ENCODE results near the gene TUBGCP3.

TUBGCP3 gene

DNA sequence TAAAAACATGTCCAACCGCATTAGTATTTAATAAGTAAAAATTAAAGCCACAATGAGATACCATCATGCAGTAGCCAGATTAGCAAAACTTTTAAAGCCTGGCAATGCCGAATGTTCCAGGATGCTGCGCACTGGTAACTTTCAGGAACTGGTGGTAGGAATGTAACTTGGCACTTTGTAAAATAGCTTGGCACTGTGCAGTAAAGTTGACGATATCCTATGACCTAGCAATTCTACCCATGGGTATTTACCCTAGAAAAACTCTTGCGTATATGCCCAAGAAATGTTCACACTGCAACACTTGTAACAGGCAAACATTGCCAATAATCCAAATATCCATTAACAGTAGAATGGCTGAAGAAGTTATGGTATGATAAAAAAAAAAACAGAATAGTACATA is 114.1 kb downstream of the TUBGCP3 start:
- DNase-seq = no peak

DNA sequence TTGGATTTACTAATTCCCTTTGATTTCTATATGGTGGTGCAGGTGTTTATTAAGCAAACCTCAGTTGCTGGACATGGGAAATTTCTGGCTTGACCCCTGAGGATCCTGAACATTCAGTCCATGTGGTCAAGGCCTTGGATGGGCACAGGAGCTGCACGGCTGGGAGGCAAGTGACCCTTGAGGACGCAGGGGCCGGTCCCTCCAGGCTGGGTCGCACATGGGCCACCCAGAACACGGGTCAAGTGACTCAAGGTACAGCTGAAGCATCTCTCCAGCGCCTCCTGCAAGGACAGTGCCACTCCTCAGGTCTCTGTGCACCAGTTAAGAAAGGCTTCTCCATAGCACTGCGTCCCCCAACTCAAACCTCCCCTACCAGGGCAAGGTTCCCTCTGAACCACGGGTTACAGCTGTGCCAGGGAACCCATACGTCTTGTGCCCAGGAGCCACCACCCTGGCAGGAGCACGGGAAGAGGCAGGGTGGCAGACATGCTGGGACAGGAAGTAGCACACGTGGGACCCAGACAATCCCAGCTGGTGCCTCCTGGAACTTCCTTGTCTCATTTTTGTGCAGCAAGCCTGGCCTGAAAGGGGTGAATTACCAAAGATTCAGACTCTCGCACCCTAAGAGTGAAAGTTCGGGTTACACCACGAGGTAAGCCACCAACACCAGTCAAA is 118.7 kb downstream of the TUBGCP3 start:
- no peak for DNase-seq

DNA sequence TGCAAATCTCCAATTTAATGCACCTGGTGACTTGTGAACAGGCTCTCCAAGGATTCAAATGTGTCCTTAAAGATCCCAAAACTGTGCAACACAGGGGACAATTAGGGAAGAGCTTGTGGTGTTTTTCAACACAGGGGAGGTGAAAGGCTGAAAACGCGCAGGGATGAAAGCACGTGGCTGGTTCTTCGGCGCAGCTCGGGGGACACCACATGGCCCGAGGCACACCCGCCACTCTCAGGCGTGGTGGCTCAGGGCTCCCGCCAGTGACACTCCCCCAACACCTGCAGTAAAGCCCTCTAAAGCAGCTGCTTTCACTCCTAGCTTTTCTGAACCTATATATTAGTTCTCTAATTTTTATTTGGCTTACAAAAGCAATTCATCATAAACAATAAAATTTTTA is 119.9 kb downstream of the TUBGCP3 start:
- DNase-seq = no peak

DNA sequence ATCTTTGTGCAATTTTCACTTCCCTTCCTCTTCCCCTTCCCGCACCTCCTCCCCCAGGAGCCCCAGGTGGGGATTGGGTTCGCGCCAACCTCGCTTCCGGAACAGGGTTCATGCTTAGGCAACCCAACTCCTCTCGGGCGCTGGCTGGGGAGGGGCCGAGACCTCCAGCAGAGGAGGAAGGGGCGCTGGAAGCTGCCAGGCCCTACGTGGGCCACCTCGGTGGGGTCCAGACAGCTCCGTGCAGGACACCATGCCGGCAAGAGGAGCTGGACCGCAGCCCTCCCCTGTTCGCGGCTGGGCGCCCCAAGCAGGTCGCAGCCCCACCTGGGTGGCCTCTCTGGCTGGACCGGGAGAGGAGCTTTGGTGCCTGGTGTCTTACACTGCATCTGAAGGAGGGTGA is 120.7 kb downstream of the TUBGCP3 start:
- DNase-seq = no peak

DNA sequence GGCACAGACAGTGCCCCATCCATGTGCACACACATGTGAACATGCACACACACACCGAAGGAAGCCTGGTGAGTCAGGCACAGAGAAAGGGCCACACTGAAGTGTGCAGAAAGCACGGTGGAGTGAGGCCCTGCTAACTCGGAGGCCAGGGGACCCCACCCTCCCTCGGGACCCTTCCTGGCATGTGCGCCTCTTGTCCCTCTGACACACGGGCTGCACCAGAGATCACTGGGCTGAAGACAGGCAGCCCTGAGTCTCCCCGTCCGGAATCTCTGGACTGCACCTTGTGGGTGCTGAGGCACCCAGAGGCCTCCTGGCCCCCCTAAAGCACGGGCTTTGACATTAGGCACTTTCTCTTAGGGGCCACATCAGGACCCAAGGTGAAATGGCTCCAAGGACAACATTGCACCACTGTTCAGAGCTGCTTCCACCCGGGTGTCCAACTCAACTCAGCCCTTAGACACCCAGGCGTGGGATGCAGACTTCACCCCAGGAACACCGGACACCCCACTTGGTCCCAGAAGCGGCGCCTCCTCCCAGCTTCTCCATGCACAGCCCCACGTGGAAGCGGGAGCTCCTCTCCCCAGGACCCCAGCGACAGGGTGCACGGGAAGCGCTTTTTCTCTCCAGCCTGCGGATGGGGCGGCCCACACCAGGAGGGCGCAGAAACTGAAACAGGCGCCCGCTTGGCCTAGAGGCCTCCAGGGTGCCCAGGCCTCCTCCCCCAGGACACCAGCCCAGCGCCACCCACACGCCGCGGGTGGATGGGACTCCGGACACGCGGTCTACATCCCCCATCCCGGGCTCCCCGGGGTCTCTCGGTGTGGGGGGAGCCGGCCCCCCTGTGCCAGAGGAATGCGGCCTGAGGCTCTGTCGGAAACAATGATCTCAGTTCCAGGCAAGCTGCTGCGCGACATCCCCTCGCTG is 121.6 kb downstream of the TUBGCP3 start:
- no peak for DNase-seq

DNA sequence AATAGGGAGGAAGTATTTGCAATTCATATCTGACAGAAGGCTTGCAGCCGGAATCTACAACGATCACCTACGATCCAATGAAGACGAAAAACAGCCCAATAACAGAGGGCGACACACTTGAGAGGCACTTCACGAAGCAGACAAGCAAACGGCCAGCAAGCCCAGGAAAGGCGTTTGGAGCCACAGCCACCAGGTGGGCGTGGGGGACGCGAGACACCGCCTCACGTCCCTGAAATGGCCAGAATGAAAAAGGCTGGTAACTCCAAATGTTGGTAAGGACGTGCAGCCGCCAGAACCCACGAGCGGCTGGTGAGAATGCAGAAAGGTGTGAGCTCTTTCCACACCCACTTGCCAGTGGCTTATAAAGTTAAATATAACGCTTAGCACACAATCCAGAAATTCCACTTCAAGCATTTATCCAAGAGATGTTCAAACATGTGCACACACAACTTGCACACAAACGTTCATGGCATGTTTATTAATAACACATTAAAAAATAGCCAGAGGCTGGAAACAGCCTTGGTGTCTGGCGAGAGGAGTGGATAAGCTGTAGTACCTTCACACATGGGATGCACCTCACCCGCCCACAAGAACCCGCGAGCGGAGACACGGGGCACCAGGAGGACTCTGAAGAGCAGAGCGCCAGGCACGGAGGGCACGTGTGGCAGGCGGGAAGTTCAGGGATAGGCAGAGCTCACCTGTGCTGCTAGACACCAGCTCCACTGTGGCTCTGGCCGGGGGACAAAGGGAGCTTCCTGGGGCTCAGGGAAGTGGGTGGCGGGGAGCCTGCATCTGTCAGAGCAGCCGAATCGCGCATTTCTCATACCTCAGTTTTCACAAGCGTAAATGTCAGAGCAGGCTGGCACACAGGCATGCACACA is 122.5 kb downstream of the TUBGCP3 start:
- DNase-seq = no peak

DNA sequence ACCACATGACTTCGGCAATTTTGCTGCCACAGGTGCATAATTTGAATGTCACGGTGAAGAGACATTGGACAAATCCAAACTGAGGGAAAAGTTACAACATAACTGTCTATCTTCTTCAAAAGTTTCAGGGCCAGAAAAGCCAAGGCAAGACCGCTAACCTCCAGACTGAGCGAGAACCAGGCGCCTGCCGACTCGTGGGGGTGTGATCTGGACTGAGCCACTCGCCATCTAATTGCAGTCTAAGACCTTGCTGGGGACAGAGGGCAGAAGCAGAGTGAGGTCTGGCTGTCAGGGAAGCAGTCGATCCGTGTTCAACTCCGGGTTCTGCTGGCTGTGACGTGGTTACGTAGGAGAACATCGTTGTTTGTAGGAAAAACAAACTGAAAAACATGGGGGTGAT is 123.2 kb downstream of the TUBGCP3 start:
- DNase-seq = no peak

DNA sequence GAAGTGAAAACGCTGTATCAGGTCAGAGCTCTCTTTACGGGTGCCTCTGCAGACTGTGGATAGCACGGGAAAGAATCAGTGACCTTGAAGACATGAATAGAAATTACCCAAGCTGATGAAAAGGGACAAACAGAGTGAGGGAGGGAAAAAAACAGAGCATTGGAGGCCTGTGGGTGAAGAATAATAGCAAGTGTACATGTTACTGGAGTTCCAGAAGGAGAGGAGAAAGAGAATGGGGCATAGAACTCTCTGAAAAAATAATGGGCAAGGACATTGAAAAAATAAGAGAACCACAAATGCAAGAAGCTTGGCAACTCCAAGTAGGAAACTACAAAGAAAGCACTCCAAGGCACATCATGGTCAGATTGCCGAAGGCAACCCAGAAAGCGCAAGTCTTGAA is 125.5 kb downstream of the TUBGCP3 start:
- DNase-seq = no peak

DNA sequence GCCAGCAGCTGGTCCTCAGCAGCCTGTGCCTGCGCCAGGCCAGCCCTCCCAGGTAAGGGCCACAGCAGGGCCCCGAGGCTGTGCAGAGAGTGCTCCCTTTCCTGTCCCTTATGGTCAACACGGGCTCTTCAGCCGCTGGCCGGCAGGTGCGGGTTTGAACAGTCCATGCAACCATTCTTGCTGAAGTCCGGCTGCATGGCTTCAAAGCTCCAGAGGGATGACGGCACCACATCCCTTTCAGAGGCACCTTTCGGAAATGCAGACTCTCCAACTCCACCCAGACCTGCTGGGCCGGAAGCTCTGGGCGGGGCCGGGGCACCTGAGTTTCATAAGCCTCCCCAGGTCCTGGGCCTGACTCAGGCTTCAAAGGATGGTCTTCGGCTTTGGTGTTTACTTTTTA is 130.5 kb downstream of the TUBGCP3 start:
- peak; percentile 32 for DNase-seq

DNA sequence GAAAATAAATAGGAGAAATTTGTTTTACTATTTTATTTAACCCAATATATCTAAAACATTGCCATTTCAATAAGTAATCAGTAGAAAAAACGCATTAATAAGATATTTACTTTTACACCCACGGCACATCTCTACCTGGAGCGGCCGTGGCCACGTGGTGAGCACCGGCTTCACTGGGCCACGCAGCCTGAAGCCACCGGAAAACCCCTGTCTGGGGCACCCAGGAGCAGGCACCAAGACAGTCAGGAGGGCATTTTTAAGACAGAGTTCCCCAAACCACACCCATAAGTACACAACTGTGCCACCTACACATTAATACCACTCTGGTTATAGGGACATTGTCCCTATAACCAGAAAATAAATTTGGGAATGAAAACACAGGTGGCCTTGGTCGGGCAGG is 130.9 kb downstream of the TUBGCP3 start:
- no peak for DNase-seq

DNA sequence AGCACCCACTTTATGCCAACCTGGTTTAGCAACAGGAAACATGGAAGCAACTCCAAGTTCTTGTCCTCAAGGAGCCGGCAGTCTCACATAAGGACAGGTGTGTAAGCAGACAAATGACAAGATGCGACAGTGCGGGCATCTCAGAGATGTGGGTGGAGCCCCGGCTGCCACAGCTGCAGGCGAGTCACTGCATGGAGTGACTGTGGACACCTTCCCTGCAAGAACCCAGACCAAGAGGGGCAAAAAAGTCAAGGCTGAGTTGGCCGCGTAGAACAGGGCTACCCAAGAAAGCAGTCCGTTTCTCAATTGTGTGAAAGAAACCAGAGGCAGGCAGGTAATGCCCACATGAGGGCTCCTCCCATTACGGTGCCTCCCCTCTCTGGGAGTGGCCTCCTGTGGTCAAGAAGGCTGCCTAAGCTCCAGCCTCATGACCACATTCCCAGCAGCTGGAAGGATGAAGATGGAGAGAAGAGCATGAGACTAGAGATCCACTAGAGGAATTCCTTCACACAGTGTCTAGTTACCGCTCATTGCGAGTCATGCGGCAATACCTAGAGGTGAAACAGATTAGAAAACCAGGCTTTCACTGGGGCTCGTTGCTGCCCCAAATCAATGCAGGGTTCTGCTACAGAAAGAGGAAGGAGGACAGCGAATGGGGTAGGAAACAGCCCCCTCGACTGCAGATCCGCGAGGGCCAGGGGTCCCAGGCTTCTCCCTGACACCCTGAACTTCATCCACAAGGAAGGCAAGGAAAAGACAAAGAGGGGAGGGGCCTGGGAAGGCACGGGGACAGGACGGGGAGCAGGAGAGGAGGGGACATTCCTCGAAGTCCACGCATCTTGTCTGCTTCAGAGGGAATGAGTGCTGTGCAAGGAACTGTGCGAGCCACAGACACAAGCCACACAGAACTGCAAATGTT is 131.6 kb downstream of the TUBGCP3 start:
- DNase-seq = no peak

DNA sequence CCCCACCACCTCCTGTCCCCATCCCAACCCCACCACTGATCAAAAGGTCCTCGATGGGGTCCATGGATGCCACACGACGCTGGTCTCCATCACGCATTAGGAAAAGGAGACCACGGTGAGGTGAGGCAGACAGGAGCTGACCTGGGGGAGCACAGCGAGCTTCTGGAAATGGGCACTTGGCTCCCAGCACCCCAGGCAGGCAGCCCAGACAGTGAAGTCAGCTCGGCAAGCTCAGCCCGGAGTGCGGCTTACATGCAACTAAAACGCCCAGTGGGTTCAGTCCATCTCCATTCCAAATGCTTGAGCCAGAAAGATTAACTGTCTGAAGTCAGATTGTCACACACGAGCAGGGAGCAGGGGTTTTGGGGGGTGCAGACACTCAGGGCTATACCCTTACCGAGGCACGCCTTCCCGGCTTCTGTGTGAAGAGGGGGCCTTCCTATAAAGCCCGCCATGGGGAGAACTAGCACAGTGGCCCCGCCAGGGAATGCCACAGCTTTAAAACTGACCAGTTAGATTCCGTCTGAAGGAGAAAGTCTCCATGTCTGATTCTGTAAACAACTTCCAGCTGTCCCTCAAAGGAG is 132.4 kb downstream of the TUBGCP3 start:
- DNase-seq = no peak

DNA sequence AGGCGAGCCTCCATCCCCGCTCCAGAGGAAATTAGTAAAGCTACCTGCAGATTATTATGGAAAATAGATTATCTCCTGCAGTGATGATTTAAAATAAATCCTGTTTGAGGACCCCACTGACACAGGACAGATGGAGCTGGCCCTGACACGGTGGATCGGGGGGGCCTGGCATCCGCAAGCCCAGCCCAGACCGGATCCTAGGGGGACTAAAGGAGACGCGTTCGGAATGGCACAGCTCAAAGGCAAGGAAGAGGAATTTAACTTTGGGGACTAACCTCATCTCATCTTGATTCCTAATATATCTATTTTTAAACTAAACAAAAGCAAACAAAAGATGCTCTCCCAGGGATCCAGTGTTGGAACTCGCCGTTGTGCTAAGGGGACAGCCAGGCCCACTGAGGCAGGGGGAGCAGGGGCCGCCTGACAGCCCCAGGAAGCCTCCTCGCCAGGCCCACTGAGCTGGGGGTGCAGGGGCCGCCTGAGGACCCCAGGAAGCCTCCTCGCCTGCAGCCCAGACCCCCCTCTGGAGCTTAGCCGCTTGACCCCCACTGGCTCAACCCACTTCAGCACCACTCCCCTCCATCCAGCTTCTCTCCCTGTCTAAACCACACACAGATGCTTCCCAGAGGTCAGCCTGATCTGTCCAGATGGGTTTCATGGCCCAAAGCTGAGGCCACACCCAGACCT is 133.2 kb downstream of the TUBGCP3 start:
- no peak for DNase-seq

DNA sequence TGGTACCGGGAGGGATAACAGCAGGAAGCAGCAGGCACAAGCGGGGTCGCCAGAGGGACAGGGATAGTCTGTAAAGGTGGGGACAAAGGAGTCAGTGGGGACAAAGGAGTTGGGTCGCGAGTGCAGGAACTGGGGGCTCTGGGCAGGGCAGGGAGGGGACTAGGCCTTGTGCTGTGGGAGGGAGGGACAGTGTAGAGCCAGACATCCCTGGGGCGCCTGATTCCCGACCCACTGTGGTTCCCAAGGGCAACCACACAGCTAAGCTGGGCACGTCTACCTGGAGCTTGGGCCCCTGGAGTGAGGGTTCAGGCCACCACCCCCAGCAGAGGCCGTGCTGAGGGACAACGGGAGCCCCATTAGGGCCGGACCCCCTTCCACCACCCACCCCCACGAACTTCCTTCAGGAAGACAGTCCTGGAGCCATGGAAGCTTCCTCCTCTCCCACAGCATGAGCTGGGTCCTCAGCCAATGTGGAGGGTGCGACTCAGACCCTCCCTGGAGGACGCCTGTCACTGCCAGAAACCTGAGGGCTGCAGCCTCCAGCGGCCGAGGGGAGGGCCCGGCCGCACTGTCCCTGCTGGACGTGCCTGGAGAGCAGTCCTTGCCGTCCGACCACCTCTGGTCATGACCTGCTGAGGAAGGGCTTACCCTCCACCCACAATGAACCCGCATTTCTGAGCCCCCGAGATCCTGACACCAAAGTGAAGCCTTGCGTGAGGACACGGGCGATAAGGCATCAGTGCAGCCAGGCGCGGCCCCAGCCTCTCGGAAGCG is 133.9 kb downstream of the TUBGCP3 start:
- no peak for DNase-seq

DNA sequence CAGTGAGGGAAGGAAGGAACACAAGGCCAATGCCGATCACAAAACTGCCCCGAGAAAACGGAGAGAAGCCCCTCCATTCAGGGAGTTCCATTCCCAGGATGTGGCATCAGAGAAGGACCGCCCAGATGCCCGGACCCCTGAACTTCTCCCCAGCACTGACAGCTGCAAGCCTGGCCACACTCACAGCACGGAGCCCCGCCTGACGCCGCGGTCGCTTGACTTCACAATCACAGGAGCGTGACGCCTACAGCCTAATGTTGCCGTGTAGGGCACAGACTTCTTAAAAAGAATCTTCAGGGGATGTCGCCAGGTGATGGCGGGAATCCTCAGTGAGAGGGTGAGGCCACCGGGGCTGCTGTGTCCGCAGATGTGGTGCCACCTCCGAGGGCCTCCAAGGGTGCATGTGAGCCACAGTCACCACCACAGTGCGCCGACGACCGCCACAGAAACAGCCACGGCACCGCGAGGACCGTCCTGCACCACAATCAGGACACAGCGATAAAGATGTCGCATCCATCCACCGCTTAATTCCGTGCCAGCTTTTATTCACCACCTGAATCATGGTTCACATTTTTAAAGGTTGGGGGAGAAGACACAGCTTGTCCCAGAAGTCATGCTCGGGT is 134.6 kb downstream of the TUBGCP3 start:
- DNase-seq = no peak

DNA sequence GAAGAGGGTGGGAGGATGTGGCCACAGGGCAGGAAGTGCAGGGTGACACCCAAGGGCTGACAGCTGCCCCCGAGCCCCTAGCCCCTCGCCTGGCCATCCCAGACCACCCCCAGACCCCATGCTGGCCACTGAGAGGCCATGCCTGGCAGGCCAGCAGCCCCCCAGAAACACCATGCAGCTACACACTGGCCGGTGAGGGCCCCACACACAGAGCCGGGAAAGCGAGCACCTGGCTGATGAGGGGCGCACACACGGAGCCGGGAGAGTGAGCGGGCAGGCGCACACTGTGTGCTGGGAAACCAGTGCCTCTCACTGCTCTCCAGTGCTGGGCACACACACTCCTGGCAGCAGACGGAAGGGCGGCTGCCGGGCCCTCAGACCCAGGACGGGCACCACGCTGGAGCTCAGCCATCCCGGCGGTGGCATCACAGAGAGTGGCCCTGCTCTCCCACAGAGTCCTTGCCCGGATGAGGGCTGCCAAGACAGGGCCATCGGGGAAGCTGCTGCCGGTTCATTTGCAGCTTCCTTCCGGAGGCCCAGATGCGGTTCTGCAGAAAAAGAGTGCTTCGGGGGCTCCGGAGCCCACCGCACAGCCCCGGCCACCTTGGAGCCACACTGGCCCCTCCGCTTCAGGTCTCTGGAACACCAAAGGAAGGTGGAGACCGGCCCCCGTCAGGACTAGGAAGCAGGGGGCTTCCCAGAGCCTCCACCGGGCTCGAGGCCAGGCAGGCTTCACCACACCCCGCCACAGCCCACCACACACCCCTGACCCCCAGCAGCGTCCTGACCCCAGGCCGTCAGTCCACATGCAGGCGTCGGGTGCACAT is 135.4 kb downstream of the TUBGCP3 start:
- no peak for DNase-seq

DNA sequence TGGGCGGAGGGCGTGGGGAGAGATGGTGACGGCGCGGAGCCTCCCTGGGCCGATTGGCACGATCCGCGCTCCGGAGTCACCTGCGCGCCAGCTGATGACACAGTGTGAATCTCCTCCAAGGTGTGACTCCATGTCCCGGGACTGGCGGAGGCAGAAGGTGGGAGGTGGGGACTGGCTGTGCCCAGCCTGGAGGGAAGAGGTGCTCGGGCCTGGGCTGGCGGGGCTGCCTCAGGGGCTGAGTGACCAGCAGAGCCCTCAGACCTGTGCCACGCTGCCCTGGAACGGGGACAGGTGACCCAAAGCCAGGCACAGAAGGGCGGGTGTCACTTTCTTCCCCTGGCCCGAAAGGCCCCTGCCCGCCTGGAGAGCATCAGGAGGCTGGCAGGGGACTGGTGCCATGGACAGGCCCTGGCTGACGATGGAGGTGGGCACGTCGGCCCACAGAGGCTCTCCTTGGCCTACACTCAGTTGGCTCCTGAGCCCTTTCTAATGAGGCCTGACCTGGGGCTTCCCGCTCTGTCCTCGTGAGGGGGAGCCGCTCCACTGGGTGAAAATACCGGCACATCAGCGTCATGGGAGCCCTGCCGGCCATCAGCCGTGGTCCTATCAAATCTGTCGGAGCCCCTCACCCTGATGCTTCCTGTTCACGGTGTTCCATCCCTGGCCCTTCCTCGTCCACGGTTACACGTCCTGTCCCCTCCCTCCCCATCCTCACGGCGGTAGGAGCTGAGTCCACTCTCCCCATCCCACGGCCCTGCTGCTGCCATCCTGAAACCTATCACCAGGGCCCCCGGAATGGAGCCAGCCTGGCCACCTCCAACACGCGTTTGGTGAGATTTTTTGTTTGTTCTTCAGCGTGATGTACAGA is 136.2 kb downstream of the TUBGCP3 start:
- DNase-seq = no peak

DNA sequence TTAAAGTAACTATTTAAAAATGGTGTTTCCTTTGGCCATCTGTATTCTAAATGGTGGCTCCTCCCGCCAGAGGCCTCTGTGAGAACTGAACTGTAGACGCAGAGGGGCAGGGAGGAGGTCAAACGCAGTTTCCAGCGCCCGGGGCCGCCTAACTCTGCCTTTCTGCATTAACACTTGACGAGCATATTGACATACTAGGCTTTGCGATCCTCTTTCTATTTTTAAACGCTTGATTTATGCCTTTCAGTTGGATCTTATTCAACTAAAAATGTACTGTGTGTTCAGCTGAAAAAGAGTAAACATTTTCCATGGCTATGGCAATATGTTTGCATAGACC is 137.1 kb downstream of the TUBGCP3 start:
- peak; percentile 74 for DNase-seq
